ENCODE results near the gene UBXN2A. TPM values are rescaled to one million over a fixed set of nuclear protein-coding genes. Genes with fewer than 3 reads are reported as not detected.

Gene UBXN2A
- total RNA-seq, 1 experiment from 2014 or later: 19.7 TPM

- Histone ChIP-seq H3K4me2 (ENCODE audit: insufficient read depth, insufficient read length, low read length) (no peak overlapping the region), H3K18ac (ENCODE audit: insufficient read length, low read depth, low read length) (no peak overlapping the region), H3K9me3 (ENCODE audit: control insufficient read depth, low read depth, low read length) (no peaks in the 10 kb centered on the region), H3K27me3 (ENCODE audit: insufficient read depth, low read length) (no peaks in the 10 kb centered on the region), H2BK20ac (ENCODE audit: low read depth, low read length, poor library complexity, severe bottlenecking) (no peak overlapping the region), H3K9ac (ENCODE audit: extremely low read depth, insufficient read length, low read length) (no peak overlapping the region), H2AFZ (ENCODE audit: low read length) (no peak overlapping the region), H3K79me2 (ENCODE audit: insufficient read depth, low read length) (no peaks in the 10 kb centered on the region; the same call in 1 of the 2 replicates), H4K20me1 (ENCODE audit: control insufficient read depth, insufficient read depth, insufficient read length) (no peaks in the 10 kb centered on the region), H2BK120ac (ENCODE audit: low read depth, low read length, poor library complexity, severe bottlenecking) (no peak overlapping the region), H3K14ac (ENCODE audit: insufficient read depth, low read length) (no peak overlapping the region), H4K8ac (replicated peaks; ENCODE audit: insufficient read length, low read depth, low read length) (no peak overlapping the region), H3K56ac (ENCODE audit: insufficient read length, low read depth, low read length) (no peak overlapping the region), H3K4ac (ENCODE audit: low read depth, low read length) (no peak overlapping the region), H3K23me2 (ENCODE audit: insufficient read length, low read depth, low read length, poor library complexity, severe bottlenecking) (no peaks in the 10 kb centered on the region), H3K4me1 (ENCODE audit: insufficient read depth, low read length) (no peaks in the 10 kb centered on the region), H4K5ac (ENCODE audit: insufficient read length, low read depth, low read length) (no peak overlapping the region), H3T11ph (ENCODE audit: low read length) (no peak overlapping the region), H3K79me1 (ENCODE audit: insufficient read depth, low read depth, low read length, poor library complexity, severe bottlenecking) (no peaks in the 10 kb centered on the region), H3K23ac (ENCODE audit: insufficient read length, low read depth, low read length) (no peak overlapping the region), H4K91ac (ENCODE audit: insufficient read length, low read depth, low read length) (no peak overlapping the region), H2BK12ac (ENCODE audit: insufficient read length, low read depth, low read length) (no peak overlapping the region), H3K27ac (ENCODE audit: insufficient read length, low read depth, low read length) (no peak overlapping the region), H2AK5ac (ENCODE audit: insufficient read length, low read length) (no peak overlapping the region), H2BK15ac (ENCODE audit: low read depth, low read length) (no peak overlapping the region), H2BK5ac (ENCODE audit: insufficient read length, low read length) (no peak overlapping the region)
- TF ChIP-seq CTCF (conservative IDR thresholded peaks at IDR 0.05): no peak
- no peak for DNase-seq
- H3K4me1 Mint-ChIP-seq: peaks cover 9 to 10% of the 10 kb centered on the region in 2 experiments; a peak in 2 of 4 replicates
- no CpG with 5 or more reads among the region's 8 CpGs for WGBS (ENCODE audit: extremely low coverage, insufficient read length, low lambda C conversion rate)
- H3K9me3 Mint-ChIP-seq: peaks cover 4 to 5% of the 10 kb centered on the region in 2 experiments; a peak in 3 of 5 replicates
- H3K27ac Mint-ChIP-seq: no peak overlapping the region
- H3K27me3 Mint-ChIP-seq (ENCODE audit: low read depth): no peaks in the 10 kb centered on the region
- H3K4me3 Mint-ChIP-seq: no peak overlapping the region
- peaks cover 0 to 5% (median 4%) of the 10 kb centered on the region in 3 experiments; a peak in 4 of 7 replicates for H3K36me3 Mint-ChIP-seq (ENCODE audit: insufficient read depth in 1 of 3, low read depth in 3 of 3)
These were observed 40.1 kb upstream of the UBXN2A start for GRCh38 chr2:23900133-23900532.
